Panc1 (cell line): ENCODE data around the gene MRPL2.

Experiments
- CTCF ChIP-seq: fragments of 450-650 bp; IDR thresholded peaks from 2 replicates; pipeline ENCODE4 v1.5.1; 2017; ENCODE audit warnings: mild to moderate bottlenecking
- POLR2AphosphoS5 ChIP-seq: IDR thresholded peaks from 2 replicates; pipeline ENCODE4 v1.6.1; 2012; ENCODE audit warnings: mild to moderate bottlenecking, low read depth, low read length, moderate library complexity

- TF ChIP-seq CTCF: no peak
- TF ChIP-seq POLR2AphosphoS5: peak; percentile 78
These were observed 37.8 kb downstream of the MRPL2 start, which contains the start of gene RRP36 for GRCh38 chr6:43021270-43022047.
